HG03439 (cell line): Measurements from ENCODE around the gene BCAS3.
"Not testable (repeated sequence)": the region's sequence is repeated elsewhere in the genome, so short reads cannot be mapped to it uniquely, and the experiment has no call there.

Experiments used
- ATAC-seq: cut with Tn5 transposase; IDR thresholded peaks from one replicate; pipeline ENCODE4 v1.9.1; 2021; ENCODE audit warnings: mild to moderate bottlenecking, moderate library complexity; ENCODE audit not compliant: unreplicated experiment

The BCAS3 gene

GRCh38 chr17:60671482-60671881 is 6.2 kb upstream of the BCAS3 start:
- no peak for ATAC-seq

- not testable (repeated sequence) for ATAC-seq
Observed at GRCh38 chr17:60674637-60675036, 3.0 kb upstream of the BCAS3 start.

- ATAC-seq: no peak
Observed at GRCh38 chr17:60675997-60676396, 1.7 kb upstream of the BCAS3 start.

GRCh38 chr17:60676758-60677307 is 818 bp upstream of the BCAS3 start:
- ATAC-seq: no peak

GRCh38 chr17:60678118-60678444 is 430 bp downstream of the BCAS3 start:
- no peak for ATAC-seq

- no peak for ATAC-seq
Observed at GRCh38 chr17:60679287-60679686, 1.6 kb downstream of the BCAS3 start.

GRCh38 chr17:60680754-60681153 is 3.1 kb downstream of the BCAS3 start:
- no peak for ATAC-seq

- no peak for ATAC-seq
Observed at GRCh38 chr17:60685437-60685836, 7.8 kb downstream of the BCAS3 start.

GRCh38 chr17:60695960-60696359 is 18.3 kb downstream of the BCAS3 start:
- ATAC-seq: no peak

- ATAC-seq: no peak
Observed at GRCh38 chr17:60699090-60699489, 21.4 kb downstream of the BCAS3 start.

GRCh38 chr17:60704170-60704569 is 26.5 kb downstream of the BCAS3 start:
- no peak for ATAC-seq

GRCh38 chr17:60712675-60713074 is 35.0 kb downstream of the BCAS3 start:
- no peak for ATAC-seq

- ATAC-seq: no peak
Observed at GRCh38 chr17:60713608-60714007, 36.0 kb downstream of the BCAS3 start.

GRCh38 chr17:60716766-60717165 is 39.1 kb downstream of the BCAS3 start:
- ATAC-seq: no peak

- ATAC-seq: no peak
Observed at GRCh38 chr17:60717814-60718213, 40.2 kb downstream of the BCAS3 start.

GRCh38 chr17:60720763-60721531 is 43.3 kb downstream of the BCAS3 start:
- no peak for ATAC-seq

- no peak for ATAC-seq
Observed at GRCh38 chr17:60724647-60725046, 47.0 kb downstream of the BCAS3 start.

- no peak for ATAC-seq
Observed at GRCh38 chr17:60729854-60730253, 52.2 kb downstream of the BCAS3 start.

- no peak for ATAC-seq
Observed at GRCh38 chr17:60730273-60730672, 52.6 kb downstream of the BCAS3 start.

- ATAC-seq: no peak
Observed at GRCh38 chr17:60738287-60738686, 60.6 kb downstream of the BCAS3 start.

GRCh38 chr17:60740584-60740983 is 62.9 kb downstream of the BCAS3 start:
- no peak for ATAC-seq

GRCh38 chr17:60741031-60741430 is 63.4 kb downstream of the BCAS3 start:
- ATAC-seq: no peak

- no peak for ATAC-seq
Observed at GRCh38 chr17:60743282-60743681, 65.6 kb downstream of the BCAS3 start.
